ENCODE data around the gene PSMB10. TPM values are rescaled to one million over a fixed set of nuclear protein-coding genes. Genes with fewer than 3 reads are reported as not detected.
A peak's percentile ranks its signal among the peaks of the same experiment; 100 is the strongest.
"Not testable (repeated sequence)": the region's sequence is repeated elsewhere in the genome, so short reads cannot be mapped to it uniquely, and the experiment has no call there.

PSMB10 gene
- total RNA-seq: 100 to 1,000 TPM; 114 to 164 TPM
- long read RNA-seq, transcript PSMB10-201 (8 exons, 1,218 nt): major isoform, 108 of 119 reads
- long read RNA-seq, partial matches to known transcripts: 4 of 119 reads
- long read RNA-seq, other reads (novel, unspliced or antisense): 4 of 119 reads

GRCh38 chr16:67936124-67936879 is at the start of gene PSMB10:
PSMB10 (minus strand) TSS chr16:67936850; CDS start chr16:67936749, 101 bp downstream.
- intact Hi-C loops (cut with DNase I, micrococcal nuclease): no loop called here
- DNase-seq (peak in 1 of 2 donors; percentile 80), ATAC-seq (peak; percentile 62)

- intact Hi-C loops (cut with DNase I, micrococcal nuclease): no loop called here
- DNase-seq: no peak
Observed at GRCh38 chr16:67982011-67982696, 45.5 kb upstream of the PSMB10 start.

GRCh38 chr16:67979955-67980678 is 43.5 kb upstream of the PSMB10 start, which contains the start of gene DPEP3:
DPEP3 (minus strand) TSS chr16:67980499; CDS start chr16:67980380, 119 bp downstream.
- DNase-seq (no peak), ATAC-seq (no peak)
- intact Hi-C loops (cut with DNase I, micrococcal nuclease): no loop called here

More at GRCh38 chr16:67982011-67982696, 45.5 kb upstream of the PSMB10 start:
- ATAC-seq: no peak

- no peak for DNase-seq
- no peak for ATAC-seq
- intact Hi-C loops (cut with DNase I, micrococcal nuclease): no loop called here
Observed at GRCh38 chr16:67977469-67978227, 41.0 kb upstream of the PSMB10 start.

- intact Hi-C loops (cut with DNase I, micrococcal nuclease): no loop called here
- ATAC-seq: no peak
- no peak for DNase-seq
Observed at GRCh38 chr16:67977005-67977404, 40.4 kb upstream of the PSMB10 start.

GRCh38 chr16:67976205-67976604 is 39.6 kb upstream of the PSMB10 start:
- no peak for DNase-seq
- no peak for ATAC-seq
- intact Hi-C loops (cut with DNase I, micrococcal nuclease): no loop called here

- DNase-seq (no peak), ATAC-seq (no peak)
- intact Hi-C loops (cut with DNase I, micrococcal nuclease): no loop called here
Observed at GRCh38 chr16:67975321-67976105, 38.9 kb upstream of the PSMB10 start.

- intact Hi-C loops (cut with DNase I, micrococcal nuclease); ATAC-seq: not testable (repeated sequence)
Observed at GRCh38 chr16:67972285-67972684, 35.6 kb upstream of the PSMB10 start.

GRCh38 chr16:67971111-67971510 is 34.5 kb upstream of the PSMB10 start:
- intact Hi-C loops (cut with DNase I, micrococcal nuclease): no loop called here
- no peak for ATAC-seq
- DNase-seq: no peak

More at GRCh38 chr16:67972285-67972684, 35.6 kb upstream of the PSMB10 start:
- DNase-seq: not testable (repeated sequence)

GRCh38 chr16:67969254-67970039 is 32.8 kb upstream of the PSMB10 start:
- no peak for ATAC-seq
- intact Hi-C loops (cut with DNase I, micrococcal nuclease): no loop called here
- peak in 1 of 2 donors; percentile 20 for DNase-seq

GRCh38 chr16:67968400-67969253 is 32.0 kb upstream of the PSMB10 start, which contains the start of gene SLC12A4:
SLC12A4 (minus strand) TSS chr16:67968637; CDS start chr16:67968553, 84 bp downstream.
- ATAC-seq: peak; percentile 89
- intact Hi-C loops (cut with DNase I, micrococcal nuclease): no loop called here

GRCh38 chr16:67967958-67968399 is 31.3 kb upstream of the PSMB10 start:
- DNase-seq: peak in 1 of 2 donors; percentile 49
- ATAC-seq: peak; percentile 34
- intact Hi-C loops (cut with DNase I, micrococcal nuclease): no loop called here

More at GRCh38 chr16:67968400-67969253, 32.0 kb upstream of the PSMB10 start, which contains the start of gene SLC12A4:
- peak; percentile 80 to 83 for DNase-seq

GRCh38 chr16:67967183-67967957 is 30.7 kb upstream of the PSMB10 start:
- DNase-seq (no peak), ATAC-seq (no peak)
- intact Hi-C loops (cut with DNase I, micrococcal nuclease): no loop called here

- ATAC-seq (no peak), DNase-seq (peak in 1 of 2 donors; percentile 54)
- intact Hi-C loops (cut with DNase I, micrococcal nuclease): no loop called here
Observed at GRCh38 chr16:67966549-67967182, 30.0 kb upstream of the PSMB10 start.
